Stomach (tissue), 4 donors: ENCODE results near the gene SLC5A2.

ENCODE experiments used
- POLR2A ChIP-seq, 4 donors: fragments of 450-650 bp; IDR thresholded peaks; one replicate each; pipeline ENCODE4 v1.6.1; 2016; ENCODE audit warnings: antibody characterized with exemption in 4 of 4, control low read depth in 2 of 4, mild to moderate bottlenecking in 1 of 4, moderate library complexity in 1 of 4
- TF ChIP-seq, protein P1 (sequence below), 7 experiments: fragments of 450-650 bp in 4 of 7; fragments of 200-600 bp in 3 of 7; sonication (generic) in 3 of 7; IDR thresholded peaks; one replicate each; pipeline ENCODE4 v1.5.1; 2016 to 2019; ENCODE audit warnings: antibody characterized with exemption in 7 of 7, control low read depth in 2 of 7, mild to moderate bottlenecking in 1 of 7

DNA sequence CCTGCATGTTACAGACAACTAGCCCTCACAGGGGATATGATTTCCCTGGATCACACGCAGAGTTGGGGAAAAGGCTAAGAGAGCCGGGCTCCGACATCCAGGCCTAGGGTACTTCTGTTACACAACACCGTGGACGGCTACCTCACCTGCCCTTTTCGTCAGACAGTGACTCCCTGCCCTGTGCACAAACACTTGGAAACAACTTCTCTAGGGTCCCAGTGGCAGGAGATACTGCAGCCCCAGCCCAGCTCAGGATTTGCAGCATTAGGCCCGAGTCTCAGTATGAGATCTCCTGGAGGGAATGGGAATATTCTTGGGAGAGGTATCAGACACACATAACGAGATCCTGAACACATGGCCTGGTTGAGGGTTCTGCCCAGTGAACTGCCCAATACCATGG, 17.0 kb downstream of the SLC5A2 start:
- TF ChIP-seq, protein P1, sequence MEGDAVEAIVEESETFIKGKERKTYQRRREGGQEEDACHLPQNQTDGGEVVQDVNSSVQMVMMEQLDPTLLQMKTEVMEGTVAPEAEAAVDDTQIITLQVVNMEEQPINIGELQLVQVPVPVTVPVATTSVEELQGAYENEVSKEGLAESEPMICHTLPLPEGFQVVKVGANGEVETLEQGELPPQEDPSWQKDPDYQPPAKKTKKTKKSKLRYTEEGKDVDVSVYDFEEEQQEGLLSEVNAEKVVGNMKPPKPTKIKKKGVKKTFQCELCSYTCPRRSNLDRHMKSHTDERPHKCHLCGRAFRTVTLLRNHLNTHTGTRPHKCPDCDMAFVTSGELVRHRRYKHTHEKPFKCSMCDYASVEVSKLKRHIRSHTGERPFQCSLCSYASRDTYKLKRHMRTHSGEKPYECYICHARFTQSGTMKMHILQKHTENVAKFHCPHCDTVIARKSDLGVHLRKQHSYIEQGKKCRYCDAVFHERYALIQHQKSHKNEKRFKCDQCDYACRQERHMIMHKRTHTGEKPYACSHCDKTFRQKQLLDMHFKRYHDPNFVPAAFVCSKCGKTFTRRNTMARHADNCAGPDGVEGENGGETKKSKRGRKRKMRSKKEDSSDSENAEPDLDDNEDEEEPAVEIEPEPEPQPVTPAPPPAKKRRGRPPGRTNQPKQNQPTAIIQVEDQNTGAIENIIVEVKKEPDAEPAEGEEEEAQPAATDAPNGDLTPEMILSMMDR (IDR thresholded peaks at IDR 0.05), result no peak
- TF ChIP-seq POLR2A (IDR thresholded peaks at IDR 0.05), result no peak
